Hepatocyte (in vitro differentiated cells): ENCODE data around the gene GSAP. TPM values are rescaled to one million over a fixed set of nuclear protein-coding genes. Genes with fewer than 3 reads are reported as not detected.
"Not testable (repeated sequence)": the region's sequence is repeated elsewhere in the genome, so short reads cannot be mapped to it uniquely, and the experiment has no call there.

ENCODE experiments used
- DNase-seq: peaks from one replicate; pipeline ENCODE4 v3.0.0-alpha.2; 2016; ENCODE audit warnings: low spot score
- H2AFZ ChIP-seq: fragments of 200-600 bp; sonication (generic); 2 replicates; pipeline ENCODE4 v1.6.0; 2016; ENCODE audit warnings: antibody characterized with exemption, mild to moderate bottlenecking
- H3K27ac ChIP-seq: fragments of 200-600 bp; sonication (generic); 2 replicates; pipeline ENCODE4 v1.5.1; 2016; ENCODE audit warnings: mild to moderate bottlenecking
- H3K27me3 ChIP-seq: fragments of 200-600 bp; sonication (generic); 2 replicates; pipeline ENCODE4 v1.6.1; 2016
- H3K36me3 ChIP-seq: fragments of 200-600 bp; sonication (generic); replicated peaks from 2 replicates; pipeline ENCODE4 v1.5.1; 2016; ENCODE audit warnings: low read depth; ENCODE audit not compliant: insufficient read depth
- H3K4me1 ChIP-seq: fragments of 200-600 bp; sonication (generic); 2 replicates; pipeline ENCODE4 v1.5.1; 2016; ENCODE audit warnings: mild to moderate bottlenecking, moderate library complexity; ENCODE audit not compliant: insufficient read depth
- H3K4me2 ChIP-seq: fragments of 200-600 bp; sonication (generic); 2 replicates; pipeline ENCODE4 v1.6.0; 2016
- H3K4me3 ChIP-seq: fragments of 200-600 bp; sonication (generic); 2 replicates; pipeline ENCODE4 v1.5.1; 2016; ENCODE audit warnings: mild to moderate bottlenecking
- H3K79me2 ChIP-seq: fragments of 200-600 bp; sonication (generic); 2 replicates; pipeline ENCODE4 v1.6.0; 2017; ENCODE audit warnings: mild to moderate bottlenecking
- H3K9me2 ChIP-seq: fragments of 200-600 bp; sonication (generic); replicated peaks from 2 replicates; pipeline ENCODE4 v1.6.0; 2017; ENCODE audit warnings: mild to moderate bottlenecking; ENCODE audit not compliant: insufficient read depth
- H3K9me3 ChIP-seq: fragments of 200-600 bp; sonication (generic); 2 replicates; pipeline ENCODE4 v1.5.1; 2016; ENCODE audit warnings: low read depth, mild to moderate bottlenecking
- H4K20me1 ChIP-seq: fragments of 200-600 bp; sonication (generic); 2 replicates; pipeline ENCODE4 v1.6.0; 2016; ENCODE audit warnings: mild to moderate bottlenecking; ENCODE audit not compliant: insufficient read depth, poor library complexity, severe bottlenecking
- CTCF ChIP-seq: fragments of 200-600 bp; sonication (generic); IDR thresholded peaks from 2 replicates; pipeline ENCODE4 v1.5.1; 2016; ENCODE audit warnings: antibody characterized with exemption, mild to moderate bottlenecking; ENCODE audit not compliant: poor library complexity
- EZH2 ChIP-seq: fragments of 200-600 bp; sonication (generic); IDR thresholded peaks from 2 replicates; pipeline ENCODE4 v1.6.1; 2016; ENCODE audit warnings: antibody characterized with exemption, mild to moderate bottlenecking, borderline replicate concordance
- EZH2phosphoT487 ChIP-seq: fragments of 200-600 bp; sonication (generic); IDR thresholded peaks from one replicate; pipeline ENCODE4 v1.6.1; 2018; ENCODE audit warnings: antibody characterized with exemption, mild to moderate bottlenecking, low read depth, moderate library complexity; ENCODE audit not compliant: unreplicated experiment, severe bottlenecking
- WGBS: methylation state at CpG from one replicate; pipeline ENCODE4 v1.1.6; 2016; ENCODE audit warnings: low lambda C conversion rate; ENCODE audit errors: missing lambda C conversion rate; 5-methylcytosine and 5-hydroxymethylcytosine counted together
- polyA plus RNA-seq: library from polyadenylated mRNA; unstranded; fragments of >200 nt; fragmentation: Nextera tagmentation; extraction: Ambion mirVana; gene quantifications from 2 replicates; pipeline ENCODE4 v1.2.1, GENCODE V29; 2016
- total RNA-seq: library from RNA; depleted of rRNA; stranded (reverse); fragments of >200 nt; gene quantifications from 2 replicates; pipeline ENCODE4 v1.2.3, GENCODE V29; 2014

The GSAP gene
- 11.1 and 16.3 TPM in 2 replicates for total RNA-seq
- 9.3 and 9.9 TPM in 2 replicates for polyA plus RNA-seq

GRCh38 chr7:77415823-77416620, at the start of gene GSAP:
Gene GSAP, minus strand, starts transcription at chr7:77416349. Its CDS starts 28 bp downstream, at chr7:77416321.
- peak within 1 kb of the TSS; percentile 80 for H3K4me3 ChIP-seq
- no peaks in the 10 kb centered on the region for H3K9me2 ChIP-seq
- peaks cover 15% of the 10 kb centered on the region for H3K79me2 ChIP-seq
- peak within 1 kb of the TSS; percentile 78 for H2AFZ ChIP-seq
- WGBS: 2% methylated on average over 43 of the region's 93 CpGs
- DNase-seq: peak; percentile 76
- peaks cover 7% of the 10 kb centered on the region for H3K4me1 ChIP-seq
- H4K20me1 ChIP-seq: no peaks in the 10 kb centered on the region
- peak within 1 kb of the TSS; percentile 83 for H3K27ac ChIP-seq
- H3K27me3 ChIP-seq: peaks cover 10% of the 10 kb centered on the region
- H3K36me3 ChIP-seq: no peaks in the 10 kb centered on the region
- TF ChIP-seq CTCF (peak; percentile 13), EZH2 (no peak)
- no peaks in the 10 kb centered on the region for H3K9me3 ChIP-seq
- peak within 1 kb of the TSS; percentile 98 for H3K4me2 ChIP-seq

- no peaks in the 10 kb centered on the region for H3K9me3 ChIP-seq
- H3K79me2 ChIP-seq: no peaks in the 10 kb centered on the region
- no peaks in the 10 kb centered on the region for H3K36me3 ChIP-seq
- no peaks in the 10 kb centered on the region for H3K27me3 ChIP-seq
- no peaks in the 10 kb centered on the region for H3K9me2 ChIP-seq
- H2AFZ ChIP-seq: no peak overlapping the region
- TF ChIP-seq CTCF (no peak), EZH2 (no peak), EZH2phosphoT487 (no peak)
- H3K27ac ChIP-seq: no peak overlapping the region
- no peak overlapping the region for H3K4me3 ChIP-seq
- H4K20me1 ChIP-seq: no peaks in the 10 kb centered on the region
- WGBS: 94% methylated on average over 1 of the region's 1 CpG
- no peaks in the 10 kb centered on the region for H3K4me1 ChIP-seq
- no peak for DNase-seq
- no peak overlapping the region for H3K4me2 ChIP-seq
These were observed 49.1 kb upstream of the GSAP start for GRCh38 chr7:77465256-77465655.

GRCh38 chr7:77464589-77464988, 48.4 kb upstream of the GSAP start:
- no peaks in the 10 kb centered on the region for H3K9me3 ChIP-seq
- DNase-seq: no peak
- H3K9me2 ChIP-seq: no peaks in the 10 kb centered on the region
- H3K4me2 ChIP-seq: no peak overlapping the region
- 98% methylated on average over 4 of the region's 4 CpGs for WGBS
- no peak overlapping the region for H3K4me3 ChIP-seq
- no peaks in the 10 kb centered on the region for H3K79me2 ChIP-seq
- H3K27ac ChIP-seq: no peak overlapping the region
- H4K20me1 ChIP-seq: no peaks in the 10 kb centered on the region
- TF ChIP-seq CTCF (no peak), EZH2 (no peak), EZH2phosphoT487 (no peak)
- no peaks in the 10 kb centered on the region for H3K27me3 ChIP-seq
- H3K36me3 ChIP-seq: no peaks in the 10 kb centered on the region
- H3K4me1 ChIP-seq: no peaks in the 10 kb centered on the region
- no peak overlapping the region for H2AFZ ChIP-seq

- H3K9me2 ChIP-seq, H3K27ac ChIP-seq, H3K36me3 ChIP-seq, H2AFZ ChIP-seq, H3K4me2 ChIP-seq, H3K4me3 ChIP-seq, H4K20me1 ChIP-seq, DNase-seq, H3K79me2 ChIP-seq, H3K27me3 ChIP-seq, H3K4me1 ChIP-seq, H3K9me3 ChIP-seq: not testable (repeated sequence)
- 90% methylated on average over 6 of the region's 6 CpGs for WGBS
These were observed 47.5 kb upstream of the GSAP start for GRCh38 chr7:77463632-77464031.
